OCI-LY1 (cell line): Measurements from ENCODE around the gene TXNRD2.

Experiments
- H2AFZ ChIP-seq: fragments of 200-600 bp; sonication (generic), shearing (Covaris generic); 2 replicates; pipeline ENCODE4 v1.6.0; 2014; ENCODE audit warnings: antibody characterized with exemption, mild to moderate bottlenecking, low read length
- H3F3A ChIP-seq: fragments of 200-600 bp; sonication (generic), shearing (Covaris generic); 2 replicates; pipeline ENCODE4 v1.6.0; 2014; ENCODE audit warnings: mild to moderate bottlenecking, antibody characterized with exemption, low read length, moderate library complexity; ENCODE audit not compliant: insufficient read depth
- H3K27ac ChIP-seq: fragments of 200-600 bp; sonication (generic); 2 replicates; pipeline ENCODE4 v1.5.1; 2014; ENCODE audit warnings: low read length, mixed run types, mild to moderate bottlenecking, low read depth; ENCODE audit not compliant: poor library complexity, severe bottlenecking
- H3K27me3 ChIP-seq: fragments of 200-600 bp; sonication (generic); 2 replicates; pipeline ENCODE4 v1.6.0; 2014; ENCODE audit warnings: antibody characterized with exemption, mild to moderate bottlenecking, low read length, moderate library complexity; ENCODE audit not compliant: insufficient read depth
- H3K36me3 ChIP-seq: fragments of 200-600 bp; sonication (generic); 2 replicates; pipeline ENCODE4 v1.6.1; 2014; ENCODE audit warnings: mild to moderate bottlenecking, antibody characterized with exemption, low read length, moderate library complexity, mixed read lengths; ENCODE audit not compliant: insufficient read depth
- H3K4me1 ChIP-seq: fragments of 200-600 bp; sonication (generic); 2 replicates; pipeline ENCODE4 v1.5.1; 2014; ENCODE audit warnings: mild to moderate bottlenecking, low read length, moderate library complexity; ENCODE audit not compliant: insufficient read depth, severe bottlenecking
- H3K4me2 ChIP-seq: fragments of 200-600 bp; sonication (generic), shearing (Covaris generic); 2 replicates; pipeline ENCODE4 v1.6.1; 2014; ENCODE audit warnings: low read length
- H3K4me3 ChIP-seq: fragments of 200-600 bp; sonication (generic); 2 replicates; pipeline ENCODE4 v1.5.1; 2014; ENCODE audit warnings: low read length, low read depth, mild to moderate bottlenecking, mixed read lengths; ENCODE audit not compliant: poor library complexity, severe bottlenecking
- H3K79me2 ChIP-seq: fragments of 200-600 bp; shearing (Covaris generic); 2 replicates; pipeline ENCODE4 v1.6.1; 2016; ENCODE audit warnings: mixed run types, low read length, mixed read lengths; ENCODE audit not compliant: insufficient read depth
- H3K9ac ChIP-seq: fragments of 200-600 bp; sonication (generic), shearing (Covaris generic); 2 replicates; pipeline ENCODE4 v1.6.1; 2014; ENCODE audit warnings: mild to moderate bottlenecking, low read length, mixed read lengths
- H3K9me2 ChIP-seq: fragments of 200-600 bp; sonication (generic), shearing (Covaris generic); 2 replicates; pipeline ENCODE4 v1.6.1; 2014; ENCODE audit warnings: low read depth, mild to moderate bottlenecking, low read length, mixed read lengths
- H3K9me3 ChIP-seq: fragments of 200-600 bp; shearing (Covaris generic); 2 replicates; pipeline ENCODE4 v1.6.1; 2014; ENCODE audit warnings: low read length, mixed read lengths
- H4K20me1 ChIP-seq: fragments of 200-600 bp; sonication (generic), shearing (Covaris generic); 2 replicates; pipeline ENCODE4 v1.6.0; 2016; ENCODE audit warnings: mild to moderate bottlenecking, low read length; ENCODE audit not compliant: insufficient read depth
- EZH2 ChIP-seq: fragments of 200-600 bp; sonication (generic), shearing (Covaris generic); IDR thresholded peaks from 2 replicates; pipeline ENCODE4 v1.8.0; 2017; ENCODE audit warnings: borderline replicate concordance, mixed run types, mild to moderate bottlenecking, antibody characterized with exemption, low read length, moderate library complexity, mixed read lengths
- TF ChIP-seq, protein P1 (sequence below): fragments of 200-600 bp; sonication (generic), shearing (Covaris generic); IDR thresholded peaks from 2 replicates; pipeline ENCODE4 v1.5.1; 2017; ENCODE audit warnings: mild to moderate bottlenecking, antibody characterized with exemption, low read length, moderate library complexity, mixed read lengths

Gene TXNRD2

DNA sequence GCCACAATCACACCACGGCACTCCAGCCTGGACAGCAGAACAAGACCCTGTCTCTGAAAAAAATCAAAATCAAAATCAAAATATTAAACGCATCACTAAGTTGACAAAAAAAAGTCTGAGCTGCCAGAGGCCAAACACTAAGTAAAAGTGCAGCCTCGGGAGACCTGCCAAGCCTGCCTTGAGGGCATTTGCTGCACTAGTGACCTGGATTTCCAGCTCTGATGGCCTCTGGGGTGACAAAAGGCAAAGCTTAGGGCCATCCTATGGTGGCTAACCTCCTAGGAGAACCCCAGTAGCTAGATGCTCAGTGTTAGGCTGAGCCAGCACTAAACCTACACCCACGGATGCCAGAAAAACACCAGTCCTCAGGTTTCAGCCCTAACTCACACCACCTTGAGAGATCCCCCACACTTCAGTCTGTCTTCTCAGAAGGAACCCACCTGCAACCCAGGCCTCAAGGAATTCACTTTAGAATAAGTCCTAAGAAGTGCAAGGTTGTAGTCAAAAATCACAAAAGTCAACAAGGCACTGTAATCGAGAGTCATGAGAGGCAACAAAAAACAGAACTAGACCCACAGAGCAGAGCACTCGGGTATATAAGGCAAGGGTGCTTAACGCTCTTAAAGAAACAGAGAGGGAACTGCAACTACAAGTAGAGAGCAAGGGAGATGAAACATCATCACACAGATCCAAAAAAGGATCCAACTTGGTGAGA is 115.6 kb downstream of the TXNRD2 start:
- H3K36me3 ChIP-seq: no peaks in the 10 kb centered on the region
- H3K4me1 ChIP-seq: peaks cover 16% of the 10 kb centered on the region
- peaks cover 11% of the 10 kb centered on the region for H3K9me3 ChIP-seq
- H3F3A ChIP-seq: no peaks in the 10 kb centered on the region
- H3K4me2 ChIP-seq: no peak overlapping the region
- H3K27me3 ChIP-seq: no peaks in the 10 kb centered on the region
- no peak overlapping the region for H3K9ac ChIP-seq
- no peaks in the 10 kb centered on the region for H3K79me2 ChIP-seq
- H3K27ac ChIP-seq: no peak overlapping the region
- H2AFZ ChIP-seq: no peak overlapping the region
- no peaks in the 10 kb centered on the region for H4K20me1 ChIP-seq
- no peaks in the 10 kb centered on the region for H3K9me2 ChIP-seq
- H3K4me3 ChIP-seq: no peak overlapping the region
- TF ChIP-seq, protein P1, sequence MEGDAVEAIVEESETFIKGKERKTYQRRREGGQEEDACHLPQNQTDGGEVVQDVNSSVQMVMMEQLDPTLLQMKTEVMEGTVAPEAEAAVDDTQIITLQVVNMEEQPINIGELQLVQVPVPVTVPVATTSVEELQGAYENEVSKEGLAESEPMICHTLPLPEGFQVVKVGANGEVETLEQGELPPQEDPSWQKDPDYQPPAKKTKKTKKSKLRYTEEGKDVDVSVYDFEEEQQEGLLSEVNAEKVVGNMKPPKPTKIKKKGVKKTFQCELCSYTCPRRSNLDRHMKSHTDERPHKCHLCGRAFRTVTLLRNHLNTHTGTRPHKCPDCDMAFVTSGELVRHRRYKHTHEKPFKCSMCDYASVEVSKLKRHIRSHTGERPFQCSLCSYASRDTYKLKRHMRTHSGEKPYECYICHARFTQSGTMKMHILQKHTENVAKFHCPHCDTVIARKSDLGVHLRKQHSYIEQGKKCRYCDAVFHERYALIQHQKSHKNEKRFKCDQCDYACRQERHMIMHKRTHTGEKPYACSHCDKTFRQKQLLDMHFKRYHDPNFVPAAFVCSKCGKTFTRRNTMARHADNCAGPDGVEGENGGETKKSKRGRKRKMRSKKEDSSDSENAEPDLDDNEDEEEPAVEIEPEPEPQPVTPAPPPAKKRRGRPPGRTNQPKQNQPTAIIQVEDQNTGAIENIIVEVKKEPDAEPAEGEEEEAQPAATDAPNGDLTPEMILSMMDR: no peak
- TF ChIP-seq EZH2: no peak
